ENCODE results near the gene ITGB1BP2. TPM values are rescaled to one million over a fixed set of nuclear protein-coding genes. Genes with fewer than 3 reads are reported as not detected.
"Not testable (repeated sequence)": the region's sequence is repeated elsewhere in the genome, so short reads cannot be mapped to it uniquely, and the experiment has no call there.

ITGB1BP2 gene
- 4.9 and 7.0 TPM in 2 replicates for total RNA-seq

DNA sequence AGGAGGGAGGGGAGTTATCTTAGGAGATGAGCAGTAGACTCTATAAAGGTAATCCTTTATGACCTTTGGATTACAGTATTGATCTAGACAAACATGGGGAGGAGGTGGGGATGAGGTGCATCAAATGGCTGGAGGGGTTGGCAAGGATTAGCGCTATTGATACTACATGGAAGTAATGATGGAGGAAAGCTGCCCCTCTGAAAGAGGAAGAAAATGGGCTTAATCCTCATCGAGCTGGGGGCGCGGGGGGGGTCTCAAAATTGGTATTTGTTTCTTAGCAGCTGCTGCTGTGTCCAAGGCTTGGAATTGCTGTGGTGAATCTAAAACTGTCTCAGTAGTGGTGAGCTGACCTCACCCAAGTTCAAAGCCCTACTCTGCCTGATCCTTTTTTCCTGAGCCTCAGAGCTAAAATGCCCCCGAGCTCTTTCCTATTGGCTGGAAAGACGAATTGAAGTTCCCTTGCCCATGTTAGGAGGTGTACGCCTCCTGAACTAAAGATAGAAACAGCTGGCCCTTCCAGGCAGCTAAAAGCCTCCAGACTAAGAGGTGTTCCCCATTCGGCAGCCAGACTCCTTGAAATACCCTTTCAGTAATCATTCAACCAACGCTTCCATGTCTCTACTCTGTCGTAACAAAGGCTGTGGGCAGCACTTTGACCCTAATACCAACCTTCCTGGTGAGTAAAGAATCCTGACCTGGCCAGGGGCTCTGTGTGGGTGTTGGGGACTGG lies at the start of gene ITGB1BP2:
Gene ITGB1BP2, plus strand, starts transcription at position 556 of the 730 bp plus-strand sequence. Its CDS starts 57 bp downstream, at position 613.
- intact Hi-C loops (cut with micrococcal nuclease): no loop called here
- H3K4me1 Mint-ChIP-seq (ENCODE audit: low read depth): peaks cover 32% of the 10 kb centered on the region
- H3K9me3 Mint-ChIP-seq: no peaks in the 10 kb centered on the region
- H3K27me3 Mint-ChIP-seq (ENCODE audit: insufficient read depth): no peaks in the 10 kb centered on the region
- H3K4me3 Mint-ChIP-seq: no peak within 1 kb of the TSS
- peaks cover 45% of the 10 kb centered on the region for H3K36me3 Mint-ChIP-seq (ENCODE audit: low read depth)
- peak within 1 kb of the TSS; percentile 81 for H3K27ac Mint-ChIP-seq
- DNase-seq (ENCODE audit: low spot score): no peak

DNA sequence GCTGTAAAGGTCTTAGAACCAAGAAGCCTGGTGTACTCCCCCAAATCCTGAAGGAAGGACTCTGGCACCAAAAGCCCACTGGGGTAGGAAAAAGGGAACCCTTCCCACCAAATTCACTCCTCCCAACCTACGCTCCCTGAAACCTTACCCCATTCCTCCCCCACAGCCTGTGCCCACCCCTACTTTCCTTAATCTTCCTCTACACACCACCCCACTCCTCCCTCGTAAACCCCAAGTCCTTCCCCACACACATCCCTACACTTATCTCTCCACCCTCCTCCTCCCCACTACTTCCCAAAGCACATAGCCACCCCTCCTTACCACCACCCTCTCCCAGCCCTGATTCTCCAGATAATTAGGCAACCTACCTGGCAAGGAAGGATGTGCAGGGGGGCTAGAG lies 49.3 kb upstream of the ITGB1BP2 start:
- H3K9me3 Mint-ChIP-seq: no peaks in the 10 kb centered on the region
- H3K4me1 Mint-ChIP-seq (ENCODE audit: low read depth): peaks cover 30% of the 10 kb centered on the region
- peaks cover 5% of the 10 kb centered on the region for H3K36me3 Mint-ChIP-seq (ENCODE audit: low read depth)
- no peaks in the 10 kb centered on the region for H3K27me3 Mint-ChIP-seq (ENCODE audit: insufficient read depth)
- intact Hi-C loops (cut with micrococcal nuclease): no loop called here
- H3K4me3 Mint-ChIP-seq: peak overlapping the region; percentile 88
- no peak overlapping the region for H3K27ac Mint-ChIP-seq
- no peak for DNase-seq (ENCODE audit: low spot score)

DNA sequence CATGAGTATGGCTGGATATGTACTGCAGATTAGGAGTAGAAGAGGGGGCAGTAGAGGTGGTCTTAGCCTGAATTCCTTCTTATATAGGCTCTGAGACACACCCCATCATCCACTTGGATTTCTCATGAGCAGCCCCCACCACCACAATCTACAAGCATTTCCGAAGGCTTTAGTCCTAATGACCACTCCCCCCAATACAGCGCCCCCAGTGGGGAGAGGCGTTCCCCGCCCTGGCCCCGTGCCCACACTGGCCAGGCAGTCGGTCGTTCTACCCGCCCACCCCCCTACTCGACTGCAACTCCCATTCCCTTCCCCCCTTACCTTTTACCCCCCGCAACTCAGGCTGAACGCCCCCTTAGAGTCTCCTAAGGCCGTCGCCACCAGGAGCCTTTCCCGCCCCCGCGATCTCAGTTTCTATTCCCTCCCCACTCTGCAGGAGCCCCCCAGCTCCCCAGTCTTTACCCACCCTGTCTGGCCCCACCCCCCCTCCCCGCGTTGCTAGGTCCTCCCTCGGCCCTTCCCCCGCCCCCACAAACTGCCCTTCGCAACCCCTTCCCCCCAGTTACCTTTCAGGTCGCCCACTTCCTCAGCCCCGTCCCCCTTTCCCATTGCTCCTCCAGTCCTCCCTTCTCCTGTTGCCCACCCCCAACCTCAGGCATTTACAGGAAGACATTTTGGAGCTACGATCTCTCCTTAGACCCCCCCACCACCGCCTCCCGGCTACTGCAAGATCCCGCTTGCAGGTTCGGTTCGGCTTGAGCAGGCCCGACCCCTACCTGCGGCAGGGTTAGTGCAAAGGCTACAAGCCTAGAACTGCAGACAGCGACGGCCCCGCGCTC lies 48.1 kb upstream of the ITGB1BP2 start:
- no peaks in the 10 kb centered on the region for H3K27me3 Mint-ChIP-seq (ENCODE audit: insufficient read depth)
- peaks cover 2% of the 10 kb centered on the region for H3K36me3 Mint-ChIP-seq (ENCODE audit: low read depth)
- no peak for DNase-seq (ENCODE audit: low spot score)
- H3K9me3 Mint-ChIP-seq: no peaks in the 10 kb centered on the region
- peak overlapping the region; percentile 88 for H3K4me3 Mint-ChIP-seq
- intact Hi-C loops (cut with micrococcal nuclease): loop anchor here (1.0 to 2.0 kb wide), 5 partner anchors 30 to 185 kb away; partner anchors contain the start of genes NONO and SNX12
- H3K4me1 Mint-ChIP-seq (ENCODE audit: low read depth): peaks cover 30% of the 10 kb centered on the region
- H3K27ac Mint-ChIP-seq: peak overlapping the region; percentile 71

DNA sequence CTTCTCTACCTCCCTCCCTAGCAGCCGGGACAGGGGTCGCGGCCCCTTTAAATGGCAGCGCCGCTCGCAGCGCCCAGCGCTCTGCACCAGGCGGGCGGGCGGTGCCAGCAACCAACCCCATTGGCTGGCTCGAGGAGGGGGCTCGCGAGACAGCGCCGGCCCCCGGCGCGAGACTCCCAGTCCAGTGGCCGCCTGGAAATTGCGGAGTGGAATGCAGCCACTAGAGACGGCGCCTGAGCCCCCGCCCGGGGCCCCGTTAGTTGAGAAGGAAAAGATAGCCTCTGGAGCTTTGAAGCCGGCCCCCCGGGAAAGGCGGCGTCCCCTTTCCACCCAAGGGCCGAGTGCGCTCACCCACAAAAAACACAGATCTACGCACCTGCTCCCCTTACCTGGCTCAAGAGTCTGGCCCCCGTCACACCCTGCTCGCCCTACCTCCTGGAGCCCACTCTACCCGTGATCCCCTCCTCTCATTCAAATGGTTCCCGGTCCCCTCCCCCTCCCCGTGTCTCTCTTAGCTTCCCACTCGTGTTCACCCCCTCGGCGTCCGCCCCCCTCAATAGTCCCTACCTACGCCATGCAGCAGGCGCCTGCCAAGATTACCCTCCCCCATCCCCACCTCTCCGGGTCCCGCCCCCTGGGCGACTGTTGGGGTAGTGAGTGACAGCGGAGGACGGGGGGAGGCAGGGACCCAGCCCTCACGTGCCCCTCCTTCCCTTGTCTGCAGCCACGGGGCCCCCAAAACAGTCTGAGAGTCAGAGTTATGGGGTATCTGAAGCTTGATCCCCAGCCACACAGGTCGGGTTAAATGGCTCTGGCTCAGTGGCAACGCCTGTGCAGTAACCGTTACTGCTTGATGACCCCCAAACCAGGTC lies 47.2 kb upstream of the ITGB1BP2 start, which contains the start of gene ZMYM3:
Gene ZMYM3, minus strand, starts transcription at position 49 of the 872 bp plus-strand sequence. CDS start 885 bp downstream, outside the sequence.
- Mint-ChIP-seq H3K4me1 (ENCODE audit: low read depth) (peaks cover 30% of the 10 kb centered on the region), H3K27me3 (ENCODE audit: insufficient read depth) (no peaks in the 10 kb centered on the region), H3K9me3 (no peaks in the 10 kb centered on the region), H3K4me3 (peak within 1 kb of the TSS; percentile 88), H3K36me3 (ENCODE audit: low read depth) (no peaks in the 10 kb centered on the region), H3K27ac (peak within 1 kb of the TSS; percentile 71)
- peak; percentile 69 for DNase-seq (ENCODE audit: low spot score)
- intact Hi-C loops (cut with micrococcal nuclease): loop anchor here (1.0 to 2.0 kb wide), 5 partner anchors 29 to 186 kb away; partner anchors contain the start of genes NONO and SNX12

DNA sequence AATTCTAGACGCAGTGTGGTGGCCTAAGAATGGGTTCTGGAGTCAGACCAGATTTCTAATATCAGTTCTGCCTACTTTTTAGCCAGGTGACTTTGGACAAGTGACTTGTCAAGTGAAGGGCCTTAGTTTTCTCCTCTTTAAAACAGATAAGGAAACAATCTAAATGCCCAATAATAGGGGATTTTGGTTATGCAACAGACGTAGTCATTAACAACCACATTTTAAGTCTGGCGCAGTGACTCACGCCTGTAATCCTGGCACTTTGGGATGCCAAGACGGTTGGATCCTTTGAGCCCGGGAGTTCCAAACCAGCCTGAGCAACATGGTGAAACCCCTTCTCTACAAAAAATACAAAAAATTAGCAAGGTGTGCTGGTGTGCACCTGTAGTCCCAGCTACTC lies 45.5 kb upstream of the ITGB1BP2 start:
- H3K27me3 Mint-ChIP-seq (ENCODE audit: insufficient read depth): no peaks in the 10 kb centered on the region
- H3K36me3 Mint-ChIP-seq (ENCODE audit: low read depth): no peaks in the 10 kb centered on the region
- H3K4me3 Mint-ChIP-seq: peak overlapping the region; percentile 53
- H3K4me1 Mint-ChIP-seq (ENCODE audit: low read depth): peaks cover 25% of the 10 kb centered on the region
- intact Hi-C loops (cut with micrococcal nuclease): no loop called here
- no peaks in the 10 kb centered on the region for H3K9me3 Mint-ChIP-seq
- no peak overlapping the region for H3K27ac Mint-ChIP-seq
- no peak for DNase-seq (ENCODE audit: low spot score)

DNA sequence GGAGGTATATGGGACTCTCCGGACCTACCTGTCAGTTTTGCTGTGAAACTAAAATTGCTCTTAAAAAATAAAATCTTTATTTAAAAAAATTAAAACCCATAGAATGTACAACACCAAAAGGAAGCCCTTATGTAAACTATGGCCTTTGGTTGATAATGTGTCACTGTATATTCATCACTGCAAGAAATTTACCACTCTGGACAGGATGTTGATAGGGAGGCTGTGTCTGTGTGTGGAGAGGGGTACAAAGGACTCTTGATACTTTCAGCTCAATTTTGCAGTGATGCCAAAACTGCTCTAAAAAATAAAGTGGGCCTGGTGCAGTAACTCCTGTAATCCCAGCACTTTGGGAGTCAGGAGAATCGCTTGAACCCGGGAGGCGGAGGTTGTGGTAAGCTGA lies 44.7 kb upstream of the ITGB1BP2 start:
- Mint-ChIP-seq H3K27me3 (ENCODE audit: insufficient read depth) (no peaks in the 10 kb centered on the region), H3K36me3 (ENCODE audit: low read depth) (no peaks in the 10 kb centered on the region), H3K4me3 (no peak overlapping the region), H3K27ac (no peak overlapping the region), H3K4me1 (ENCODE audit: low read depth) (peaks cover 17% of the 10 kb centered on the region), H3K9me3 (no peaks in the 10 kb centered on the region)
- DNase-seq (ENCODE audit: low spot score): no peak
- intact Hi-C loops (cut with micrococcal nuclease): no loop called here

DNA sequence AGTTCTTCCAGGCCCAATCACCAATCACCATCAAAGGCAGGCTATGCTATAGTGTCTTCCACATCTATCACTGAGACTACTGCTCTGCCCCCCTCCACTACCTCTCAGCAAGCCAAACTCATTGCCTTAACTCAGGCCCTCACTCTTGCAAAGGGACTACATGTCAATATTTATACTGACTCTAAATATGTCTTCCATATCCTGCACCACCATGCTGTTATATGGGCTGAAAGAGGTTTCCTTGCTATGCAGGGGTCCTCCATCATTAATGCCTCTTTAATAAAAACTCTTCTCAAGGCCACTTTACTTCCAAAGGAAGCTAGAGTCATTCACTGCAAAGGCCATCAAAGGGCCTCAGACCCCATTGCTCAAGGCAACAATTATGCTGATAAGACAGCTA lies 32.9 kb upstream of the ITGB1BP2 start:
- intact Hi-C loops (cut with micrococcal nuclease); H3K36me3 Mint-ChIP-seq (ENCODE audit: low read depth); H3K4me3 Mint-ChIP-seq; H3K27ac Mint-ChIP-seq; H3K4me1 Mint-ChIP-seq (ENCODE audit: low read depth); DNase-seq (ENCODE audit: low spot score); H3K9me3 Mint-ChIP-seq: not testable (repeated sequence)
- peaks cover 10% of the 10 kb centered on the region for H3K27me3 Mint-ChIP-seq (ENCODE audit: insufficient read depth)

DNA sequence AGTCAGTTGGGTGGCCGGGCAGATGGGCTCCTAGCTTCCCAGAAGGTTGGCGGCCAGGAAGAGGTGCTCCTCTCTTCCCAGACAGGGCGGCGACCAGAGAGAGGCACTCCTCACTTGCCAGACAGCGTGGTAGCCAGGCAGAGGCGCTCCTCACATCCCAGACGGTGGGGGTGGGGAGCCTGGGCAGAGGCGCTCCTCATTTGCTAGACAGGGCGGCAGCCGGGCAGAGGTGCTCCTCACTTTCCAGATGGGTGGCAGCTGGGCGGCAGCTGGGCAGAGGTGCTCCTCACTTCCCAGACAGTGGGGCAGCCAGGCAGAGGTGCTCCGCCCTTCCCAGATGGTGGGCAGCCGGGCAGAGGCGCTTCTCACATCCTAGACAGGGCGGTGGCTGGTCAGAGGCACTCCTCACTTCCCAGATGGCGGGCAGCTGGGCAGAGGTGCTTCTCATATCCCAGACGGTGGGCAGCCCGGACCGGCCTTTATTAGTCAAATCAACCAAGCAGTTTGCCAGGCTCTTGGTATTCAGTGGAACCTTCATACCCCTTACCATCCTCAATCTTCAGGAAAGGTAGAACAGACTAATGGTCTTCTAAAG lies 31.7 kb upstream of the ITGB1BP2 start:
- Mint-ChIP-seq H3K4me1 (ENCODE audit: low read depth) (no peaks in the 10 kb centered on the region), H3K36me3 (ENCODE audit: low read depth) (no peaks in the 10 kb centered on the region), H3K9me3 (no peaks in the 10 kb centered on the region), H3K27me3 (ENCODE audit: insufficient read depth) (peaks cover 7% of the 10 kb centered on the region), H3K27ac (no peak overlapping the region), H3K4me3 (no peak overlapping the region)
- no peak for DNase-seq (ENCODE audit: low spot score)
- intact Hi-C loops (cut with micrococcal nuclease): no loop called here

DNA sequence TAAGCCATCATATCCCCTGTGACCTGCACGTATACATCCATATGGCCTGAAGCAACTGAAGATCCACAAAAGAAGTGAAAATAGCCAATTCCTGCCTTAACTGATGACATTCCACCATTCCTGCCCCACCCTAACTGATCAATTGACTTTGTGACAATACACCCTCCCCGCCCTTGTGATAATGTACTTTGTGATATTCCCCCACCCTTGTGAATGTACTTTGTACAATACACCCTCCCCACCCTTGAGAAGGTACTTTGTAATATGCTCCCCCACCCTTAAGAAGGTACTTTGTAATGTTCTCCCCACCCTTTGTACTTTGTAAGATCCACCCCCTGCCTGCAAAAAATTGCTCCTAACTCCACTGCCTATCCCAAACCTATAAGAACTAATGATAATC lies 29.2 kb upstream of the ITGB1BP2 start:
- H3K4me1 Mint-ChIP-seq (ENCODE audit: low read depth); DNase-seq (ENCODE audit: low spot score); H3K27me3 Mint-ChIP-seq (ENCODE audit: insufficient read depth); H3K27ac Mint-ChIP-seq; intact Hi-C loops (cut with micrococcal nuclease); H3K4me3 Mint-ChIP-seq; H3K9me3 Mint-ChIP-seq; H3K36me3 Mint-ChIP-seq (ENCODE audit: low read depth): not testable (repeated sequence)

DNA sequence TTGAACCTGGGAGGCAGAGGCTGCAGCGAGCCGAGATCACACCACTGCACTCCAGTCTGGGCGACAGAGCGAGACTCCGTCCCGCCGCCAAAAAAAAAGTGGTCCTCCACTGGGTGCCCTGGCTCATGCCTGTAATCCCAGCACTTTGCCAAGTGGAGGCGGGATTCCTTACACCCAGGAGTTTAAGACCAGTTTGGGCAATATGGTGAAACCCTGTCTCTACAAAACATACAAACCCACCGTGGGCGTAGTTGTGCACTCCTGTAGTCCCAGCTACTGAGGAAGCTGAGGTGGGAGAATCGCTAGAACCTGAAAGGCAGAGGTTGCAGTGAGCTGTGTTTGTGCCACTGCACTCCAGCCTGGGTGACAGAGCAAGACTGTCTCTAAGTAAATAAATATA lies 20.2 kb upstream of the ITGB1BP2 start:
- peaks cover 14% of the 10 kb centered on the region for H3K4me1 Mint-ChIP-seq (ENCODE audit: low read depth)
- not testable (repeated sequence) for H3K27ac Mint-ChIP-seq; DNase-seq (ENCODE audit: low spot score); H3K4me3 Mint-ChIP-seq; H3K9me3 Mint-ChIP-seq; H3K27me3 Mint-ChIP-seq (ENCODE audit: insufficient read depth)
- peaks cover 19% of the 10 kb centered on the region for H3K36me3 Mint-ChIP-seq (ENCODE audit: low read depth)
- intact Hi-C loops (cut with micrococcal nuclease): loop anchor here (5.0 kb wide), 1 partner anchor 169 kb away; the partner anchor contains the start of gene IL2RG

DNA sequence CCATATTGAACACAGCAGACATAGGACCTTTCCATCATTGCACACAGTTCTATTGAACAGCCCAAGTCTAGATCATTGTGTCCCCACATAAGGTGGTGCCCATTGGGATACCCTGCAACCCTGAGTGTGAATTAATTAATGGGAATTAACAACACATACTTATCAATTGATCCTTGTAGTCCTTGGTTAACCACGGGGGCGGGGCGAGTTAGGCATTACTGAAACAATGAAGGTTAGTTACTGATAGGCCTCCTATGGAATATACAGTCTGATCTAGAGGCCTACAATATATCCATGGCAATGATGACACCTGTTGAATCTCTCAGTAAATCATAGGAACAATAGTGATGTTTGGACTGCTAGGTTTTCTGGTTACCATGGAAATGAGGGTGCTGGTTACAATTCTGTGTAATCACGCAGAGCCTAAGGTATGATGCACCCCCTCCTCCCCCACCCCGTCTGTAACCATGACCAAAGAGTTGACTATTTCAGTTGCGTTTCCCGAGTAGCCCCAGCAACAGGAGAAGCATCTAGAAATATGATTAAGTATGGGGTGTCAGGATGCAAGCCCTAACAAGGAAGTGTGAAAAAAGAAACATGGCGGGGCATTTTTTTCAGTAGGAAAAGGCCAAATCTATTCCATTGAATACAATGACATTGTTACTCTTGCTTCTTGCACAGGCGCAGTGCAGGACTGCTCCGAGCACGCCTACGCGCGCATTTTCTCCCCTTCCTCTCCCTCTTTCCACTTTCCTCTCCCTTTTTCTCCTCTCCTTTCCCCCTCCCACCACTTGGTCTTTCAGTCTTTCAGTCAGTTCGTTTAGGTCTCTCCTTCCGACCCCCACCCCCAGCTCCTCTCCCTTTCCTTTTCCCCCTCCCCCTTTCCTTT lies 18.8 kb upstream of the ITGB1BP2 start:
- Mint-ChIP-seq H3K9me3 (no peaks in the 10 kb centered on the region), H3K4me1 (ENCODE audit: low read depth) (peaks cover 14% of the 10 kb centered on the region), H3K27me3 (ENCODE audit: insufficient read depth) (no peaks in the 10 kb centered on the region), H3K27ac (peak overlapping the region; percentile 98), H3K36me3 (ENCODE audit: low read depth) (peaks cover 19% of the 10 kb centered on the region), H3K4me3 (peak overlapping the region; percentile 94)
- peak; percentile 2 for DNase-seq (ENCODE audit: low spot score)
- intact Hi-C loops (cut with micrococcal nuclease): loop anchor here (1.0 to 5.0 kb wide), 9 partner anchors 28 to 336 kb away; partner anchors contain the start of genes CXCR3, FOXO4, IL2RG and SNX12
